Fibroblast of skin of right quadriceps (primary cell): ENCODE results near the gene NSF.
"Not testable (repeated sequence)": the region's sequence is repeated elsewhere in the genome, so short reads cannot be mapped to it uniquely, and the experiment has no call there.

ENCODE experiments used
- DNase-seq: peaks from one replicate; pipeline ENCODE4 v3.0.0-alpha.2; 2013

The NSF gene

DNA sequence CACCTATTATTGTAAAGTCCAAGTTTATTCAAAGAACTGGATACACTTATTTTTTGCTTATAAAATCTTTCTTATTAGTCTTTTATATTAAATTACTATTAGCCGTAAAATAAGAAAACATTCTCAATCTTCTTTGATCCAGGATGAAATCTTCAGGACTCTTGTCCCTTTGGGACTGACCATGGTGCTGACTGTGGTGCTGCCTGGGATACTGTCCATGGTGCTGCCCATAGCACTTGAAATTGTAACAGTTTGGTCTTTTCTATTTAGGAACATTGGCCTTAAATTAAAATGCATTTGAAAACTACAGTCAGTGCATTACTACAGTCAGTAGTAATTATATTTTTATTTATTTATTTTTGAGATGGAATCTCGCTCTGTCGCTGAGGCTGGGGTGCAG, 41.7 kb downstream of the NSF start:
- not testable (repeated sequence) for DNase-seq

- DNase-seq: not testable (repeated sequence)
These were observed 44.4 kb downstream of the NSF start for GRCh38 chr17:46634844-46635243.

GRCh38 chr17:46641861-46642656, 51.6 kb downstream of the NSF start:
- DNase-seq: not testable (repeated sequence)

DNA sequence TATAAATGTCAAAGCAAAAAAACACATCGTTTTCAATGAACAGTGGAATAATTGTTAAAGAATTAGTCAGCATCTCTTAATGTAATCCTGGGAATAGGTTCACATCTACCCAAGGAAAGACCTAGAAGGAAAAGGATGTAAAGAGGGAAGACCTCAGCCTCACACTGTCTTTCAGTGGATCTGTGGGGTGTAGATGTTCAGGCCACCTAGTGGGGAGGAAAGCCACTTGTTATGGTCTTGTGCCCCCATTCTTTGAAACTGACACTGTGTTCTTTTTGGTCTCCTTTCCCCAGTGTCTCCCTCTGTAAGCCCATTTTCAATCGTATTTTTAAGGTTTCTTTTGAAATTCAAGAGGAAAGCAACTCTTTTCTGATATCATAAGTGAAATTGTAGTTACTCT, 56.8 kb downstream of the NSF start:
- DNase-seq: not testable (repeated sequence)

DNA sequence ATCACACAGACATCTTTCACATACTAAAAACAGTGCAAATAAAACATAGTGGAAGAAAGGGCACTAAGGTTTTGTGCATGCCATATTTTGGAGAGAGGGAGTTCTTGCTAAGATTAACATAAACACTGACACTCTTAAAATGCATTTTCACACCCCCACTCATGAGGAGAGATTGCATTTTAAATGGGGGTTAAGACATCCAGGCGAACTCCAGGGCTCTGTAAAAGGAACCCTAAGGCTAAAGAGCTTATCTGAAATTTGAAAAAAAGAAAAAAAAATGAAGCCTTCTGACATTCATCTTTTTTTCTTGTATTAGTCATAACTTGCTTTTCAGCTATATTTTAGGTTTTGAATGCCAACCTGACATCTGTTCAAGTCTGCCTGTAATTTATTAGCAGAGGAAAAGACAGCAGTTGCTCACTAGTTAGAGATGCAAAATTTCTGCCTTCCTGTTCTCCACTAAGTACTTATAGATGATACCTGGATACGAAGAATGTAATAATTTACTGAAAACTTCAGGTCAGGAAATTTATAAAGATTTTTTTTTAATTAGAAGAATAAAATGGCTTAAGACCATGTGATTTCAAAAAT, 57.3 kb downstream of the NSF start:
- not testable (repeated sequence) for DNase-seq

GRCh38 chr17:46649246-46649645, 58.8 kb downstream of the NSF start:
- not testable (repeated sequence) for DNase-seq

DNA sequence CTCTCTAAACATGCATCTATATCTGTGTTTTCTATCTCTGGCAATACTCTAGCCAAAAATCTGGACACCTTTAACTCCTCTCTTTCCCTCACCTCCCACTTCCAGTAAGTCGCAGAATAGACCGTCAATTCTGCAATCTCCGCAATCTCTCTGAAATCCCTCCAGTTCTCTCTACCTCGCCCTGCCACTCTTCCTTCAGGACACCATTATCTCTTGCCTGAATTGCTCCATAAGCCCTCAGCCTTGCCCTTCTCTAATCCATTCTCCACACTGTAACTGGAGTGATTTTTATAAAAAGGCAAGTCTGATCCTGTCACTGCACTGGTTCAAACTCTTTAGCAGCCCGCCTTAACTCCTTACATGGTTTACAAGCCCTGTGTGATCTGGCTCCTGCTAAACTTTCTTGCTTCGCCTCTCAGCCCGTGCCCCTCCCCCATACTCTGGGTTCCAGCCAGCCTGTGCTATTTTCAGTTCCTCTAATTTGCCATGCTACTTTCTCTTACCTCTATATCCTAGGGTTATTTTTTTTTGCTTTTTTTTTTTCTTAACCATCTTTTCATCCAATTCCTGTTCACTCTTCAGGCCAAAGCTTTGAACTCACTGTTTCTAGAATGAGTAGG, 61.7 kb downstream of the NSF start:
- not testable (repeated sequence) for DNase-seq

- DNase-seq: not testable (repeated sequence)
These were observed 67.8 kb downstream of the NSF start for GRCh38 chr17:46658235-46658634.

DNA sequence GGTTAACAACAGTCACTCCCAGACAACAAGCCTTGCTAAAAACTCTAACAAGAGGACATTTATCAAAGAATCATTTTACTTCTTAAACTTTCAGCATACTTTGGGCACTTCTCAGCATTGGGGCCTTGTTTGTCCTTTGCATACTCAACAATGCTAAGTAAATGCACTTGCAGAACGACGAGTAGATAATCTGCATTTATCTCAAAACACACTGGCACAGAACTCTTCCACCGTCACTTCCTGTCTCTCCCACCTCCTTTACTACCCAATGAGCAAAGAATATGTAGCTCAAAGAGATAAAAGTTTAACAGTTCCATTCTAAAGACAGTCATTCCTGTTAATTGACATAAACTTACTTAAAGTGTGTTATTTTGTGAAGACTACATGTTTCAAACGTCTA, 69.2 kb downstream of the NSF start:
- DNase-seq: not testable (repeated sequence)

DNA sequence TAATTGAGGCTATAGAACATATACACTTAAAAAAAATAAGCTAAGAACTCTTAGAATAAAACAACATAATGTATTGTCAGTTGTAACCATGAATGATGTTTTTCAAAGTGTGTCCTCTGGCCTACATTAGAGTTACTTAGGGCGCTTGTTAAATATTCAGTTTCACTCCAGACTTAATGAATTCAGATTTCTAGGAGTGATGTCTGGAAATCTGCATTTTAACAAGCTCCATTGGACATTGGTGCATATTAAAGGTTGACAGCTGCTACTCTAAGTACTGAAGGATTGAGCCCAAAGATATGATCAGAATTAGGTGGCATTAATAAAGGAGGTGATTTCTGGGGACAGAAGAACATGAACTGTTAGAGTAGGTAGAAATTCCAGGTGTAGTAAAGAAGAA, 72.7 kb downstream of the NSF start:
- DNase-seq: not testable (repeated sequence)

- not testable (repeated sequence) for DNase-seq
These were observed 73.1 kb downstream of the NSF start for GRCh38 chr17:46663552-46663951.

DNA sequence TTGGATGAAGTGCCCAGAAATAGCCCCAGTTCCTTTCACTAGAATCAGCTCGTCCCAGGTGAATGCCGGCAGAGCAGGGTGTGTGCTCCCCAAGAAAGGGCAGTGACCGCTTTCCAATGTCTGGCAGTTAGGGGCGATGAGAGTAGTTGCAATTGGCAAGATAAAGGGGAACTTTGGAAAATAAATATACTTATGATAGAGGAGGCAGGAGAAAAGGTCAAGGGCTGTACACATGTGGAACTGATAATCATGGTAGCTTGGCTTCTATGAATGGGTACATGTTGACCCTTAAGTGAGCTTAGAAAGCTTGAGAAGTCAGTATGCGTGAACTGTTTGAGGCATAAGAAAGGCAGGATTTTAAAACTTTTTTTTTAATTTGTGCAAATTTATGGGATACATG, 75.5 kb downstream of the NSF start:
- DNase-seq: not testable (repeated sequence)

- not testable (repeated sequence) for DNase-seq
These were observed 80.3 kb downstream of the NSF start for GRCh38 chr17:46670789-46671188.

DNA sequence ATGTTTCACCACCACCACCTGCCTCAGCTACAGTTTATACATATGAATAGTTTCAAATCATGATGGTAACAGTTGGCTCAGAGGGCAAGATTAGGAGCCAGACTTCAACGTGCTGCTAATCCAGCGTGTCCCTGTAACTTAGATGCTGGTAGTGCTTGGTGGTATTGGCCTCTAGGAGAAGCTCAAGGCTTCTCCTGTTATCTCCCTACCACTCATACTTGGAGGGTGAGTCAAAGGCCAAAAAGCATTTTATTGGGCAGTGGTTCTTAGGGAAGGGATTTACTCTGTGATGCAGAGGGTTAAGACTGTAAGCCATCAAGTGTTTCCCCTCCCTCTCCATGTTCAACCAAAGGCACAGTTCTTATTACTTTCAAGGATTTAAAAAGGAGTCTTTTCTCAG, 82.3 kb downstream of the NSF start:
- not testable (repeated sequence) for DNase-seq

GRCh38 chr17:46677819-46678218, 87.3 kb downstream of the NSF start:
- not testable (repeated sequence) for DNase-seq

GRCh38 chr17:46683653-46684052, 93.2 kb downstream of the NSF start:
- DNase-seq: not testable (repeated sequence)

GRCh38 chr17:46685284-46685683, 94.8 kb downstream of the NSF start:
- not testable (repeated sequence) for DNase-seq

DNA sequence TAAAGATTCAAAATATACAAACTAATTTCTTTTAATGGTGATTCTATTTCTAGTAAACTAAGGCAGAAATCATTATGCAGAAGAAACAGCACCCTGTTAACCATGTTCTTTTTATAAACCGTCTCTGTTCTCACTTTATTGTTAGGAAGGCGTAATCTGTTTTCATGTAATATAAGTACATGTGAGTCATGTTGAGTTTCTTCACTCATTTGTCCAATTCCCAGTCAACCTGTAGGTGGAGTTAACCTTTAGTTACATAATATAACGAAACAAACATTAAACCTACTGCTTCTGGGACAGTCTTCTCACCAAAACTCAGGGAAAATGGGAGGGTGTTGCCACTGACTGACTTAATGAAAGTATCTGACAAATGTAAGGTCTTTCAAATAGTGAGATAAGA, 101.7 kb downstream of the NSF start:
- DNase-seq: not testable (repeated sequence)

DNA sequence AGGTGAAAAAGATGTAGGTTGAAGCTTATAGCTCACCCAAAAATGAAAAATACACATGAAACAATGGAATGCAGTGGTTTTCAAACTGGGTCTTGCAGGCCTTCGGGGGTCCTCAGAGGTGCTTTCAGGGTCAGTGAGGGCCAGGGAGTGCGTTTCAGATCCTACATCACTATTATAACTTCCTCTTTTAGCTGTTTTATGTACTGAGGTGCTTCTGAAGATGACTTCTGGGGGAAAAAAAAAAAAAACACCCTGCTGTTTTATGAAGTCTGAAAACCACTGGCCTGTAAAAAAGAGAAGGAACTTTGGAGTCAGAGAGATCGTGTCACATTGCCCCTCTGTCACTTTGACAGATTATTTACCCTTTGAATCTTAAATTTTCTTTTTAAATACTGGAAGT, 102.8 kb downstream of the NSF start:
- not testable (repeated sequence) for DNase-seq

- DNase-seq: not testable (repeated sequence)
These were observed 106.1 kb downstream of the NSF start for GRCh38 chr17:46696522-46696921.

GRCh38 chr17:46699014-46699413, 108.5 kb downstream of the NSF start:
- not testable (repeated sequence) for DNase-seq

GRCh38 chr17:46717999-46718398, 127.5 kb downstream of the NSF start:
- DNase-seq: no peak

- DNase-seq: no peak
These were observed 129.4 kb downstream of the NSF start for GRCh38 chr17:46719891-46720290.

- no peak for DNase-seq
These were observed 129.9 kb downstream of the NSF start for GRCh38 chr17:46720408-46720807.
